Measurements from ENCODE around the gene TNK2.

- TF ChIP-seq, protein P1, sequence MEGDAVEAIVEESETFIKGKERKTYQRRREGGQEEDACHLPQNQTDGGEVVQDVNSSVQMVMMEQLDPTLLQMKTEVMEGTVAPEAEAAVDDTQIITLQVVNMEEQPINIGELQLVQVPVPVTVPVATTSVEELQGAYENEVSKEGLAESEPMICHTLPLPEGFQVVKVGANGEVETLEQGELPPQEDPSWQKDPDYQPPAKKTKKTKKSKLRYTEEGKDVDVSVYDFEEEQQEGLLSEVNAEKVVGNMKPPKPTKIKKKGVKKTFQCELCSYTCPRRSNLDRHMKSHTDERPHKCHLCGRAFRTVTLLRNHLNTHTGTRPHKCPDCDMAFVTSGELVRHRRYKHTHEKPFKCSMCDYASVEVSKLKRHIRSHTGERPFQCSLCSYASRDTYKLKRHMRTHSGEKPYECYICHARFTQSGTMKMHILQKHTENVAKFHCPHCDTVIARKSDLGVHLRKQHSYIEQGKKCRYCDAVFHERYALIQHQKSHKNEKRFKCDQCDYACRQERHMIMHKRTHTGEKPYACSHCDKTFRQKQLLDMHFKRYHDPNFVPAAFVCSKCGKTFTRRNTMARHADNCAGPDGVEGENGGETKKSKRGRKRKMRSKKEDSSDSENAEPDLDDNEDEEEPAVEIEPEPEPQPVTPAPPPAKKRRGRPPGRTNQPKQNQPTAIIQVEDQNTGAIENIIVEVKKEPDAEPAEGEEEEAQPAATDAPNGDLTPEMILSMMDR (IDR thresholded peaks at IDR 0.05) = no peak
- no peak for TF ChIP-seq POLR2A (IDR thresholded peaks at IDR 0.05)
These were observed 83.2 kb downstream of the TNK2 start for GRCh38 chr3:195825191-195825588.

All from thyroid gland (tissue), 4 donors.